Measurements from ENCODE around the gene ARMC6. TPM values are rescaled to one million over a fixed set of nuclear protein-coding genes. Genes with fewer than 3 reads are reported as not detected.
A peak's percentile ranks its signal among the peaks of the same experiment; 100 is the strongest.

Gene ARMC6
- total and polyA plus RNA-seq, 2 of the 13 experiments (the other 11 are each of a cell fraction or from before 2014, with no cell fraction given) = 16.2 to 36.8 TPM

DNA sequence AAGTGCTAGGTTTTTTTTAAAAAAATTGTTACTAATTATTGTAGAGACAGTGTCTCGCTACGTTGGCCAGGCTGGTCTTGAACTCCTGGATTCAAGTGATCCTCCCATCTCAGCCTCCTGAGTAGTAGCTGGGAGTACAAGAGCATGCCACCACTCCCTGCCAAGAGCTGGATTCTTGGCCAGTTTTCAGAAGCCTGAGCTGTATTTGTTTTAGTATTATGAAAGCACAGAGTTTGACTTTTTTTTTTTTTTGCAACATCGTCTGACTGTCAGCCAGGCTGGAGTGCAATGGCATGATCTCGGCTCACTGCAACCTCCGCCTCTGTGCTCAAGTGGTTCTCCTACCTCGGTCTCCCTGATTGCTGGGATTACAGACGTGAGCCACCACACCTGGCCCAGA, 7.0 kb downstream of the ARMC6 start (continued):
- TF ChIP-seq SPEN (CRISPR knock-in tag; IDR thresholded peaks at IDR 0.05; ENCODE audit: low read depth) = no peak
- no peak for TF ChIP-seq MXD4 (CRISPR knock-in tag; IDR thresholded peaks at IDR 0.05)
- no peak for TF ChIP-seq ZNF549 (CRISPR knock-in tag; IDR thresholded peaks at IDR 0.05)
- 0 out of 2 replicates have a peak, but pooled peaks have one; percentile 27 for TF ChIP-seq TARDBP (CRISPR knock-in tag; IDR thresholded peaks at IDR 0.05)
- TF ChIP-seq BHLHE40 (IDR thresholded peaks at IDR 0.05; ENCODE audit: low read length) = no peak
- TF ChIP-seq ZNF567 (CRISPR knock-in tag; IDR thresholded peaks at IDR 0.05; ENCODE audit: borderline replicate concordance) = no peak
- TF ChIP-seq, protein P1, sequence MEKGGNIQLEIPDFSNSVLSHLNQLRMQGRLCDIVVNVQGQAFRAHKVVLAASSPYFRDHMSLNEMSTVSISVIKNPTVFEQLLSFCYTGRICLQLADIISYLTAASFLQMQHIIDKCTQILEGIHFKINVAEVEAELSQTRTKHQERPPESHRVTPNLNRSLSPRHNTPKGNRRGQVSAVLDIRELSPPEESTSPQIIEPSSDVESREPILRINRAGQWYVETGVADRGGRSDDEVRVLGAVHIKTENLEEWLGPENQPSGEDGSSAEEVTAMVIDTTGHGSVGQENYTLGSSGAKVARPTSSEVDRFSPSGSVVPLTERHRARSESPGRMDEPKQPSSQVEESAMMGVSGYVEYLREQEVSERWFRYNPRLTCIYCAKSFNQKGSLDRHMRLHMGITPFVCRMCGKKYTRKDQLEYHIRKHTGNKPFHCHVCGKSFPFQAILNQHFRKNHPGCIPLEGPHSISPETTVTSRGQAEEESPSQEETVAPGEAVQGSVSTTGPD (CRISPR knock-in tag; IDR thresholded peaks at IDR 0.05) = no peak
- TF ChIP-seq SAP130 (CRISPR knock-in tag; IDR thresholded peaks at IDR 0.05; ENCODE audit: low read depth) = peak; percentile 57
- TF ChIP-seq ZNF121 (CRISPR knock-in tag; IDR thresholded peaks at IDR 0.05) = peak; percentile 89
- no peak for TF ChIP-seq KLF9 (CRISPR knock-in tag; IDR thresholded peaks at IDR 0.05; ENCODE audit: low read depth)
- TF ChIP-seq EP300 (IDR thresholded peaks at IDR 0.05; ENCODE audit: low read depth in 2 of 2, low read length in 2 of 2) = no peak
- no peak for TF ChIP-seq EP300 (CRISPR knock-in tag; IDR thresholded peaks at IDR 0.05; ENCODE audit: borderline replicate concordance)
- TF ChIP-seq, protein P2, sequence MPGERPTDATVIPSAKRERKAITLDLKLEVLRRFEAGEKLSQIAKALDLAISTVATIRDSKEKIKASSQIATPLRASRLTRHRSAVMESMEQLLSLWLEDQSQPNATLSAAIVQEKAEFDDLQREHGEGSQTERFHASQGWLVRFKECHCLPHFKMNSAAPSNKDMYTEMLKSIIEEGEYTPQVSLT (CRISPR knock-in tag; IDR thresholded peaks at IDR 0.05; ENCODE audit: borderline replicate concordance, low read depth) = no peak
- TF ChIP-seq, protein P3, sequence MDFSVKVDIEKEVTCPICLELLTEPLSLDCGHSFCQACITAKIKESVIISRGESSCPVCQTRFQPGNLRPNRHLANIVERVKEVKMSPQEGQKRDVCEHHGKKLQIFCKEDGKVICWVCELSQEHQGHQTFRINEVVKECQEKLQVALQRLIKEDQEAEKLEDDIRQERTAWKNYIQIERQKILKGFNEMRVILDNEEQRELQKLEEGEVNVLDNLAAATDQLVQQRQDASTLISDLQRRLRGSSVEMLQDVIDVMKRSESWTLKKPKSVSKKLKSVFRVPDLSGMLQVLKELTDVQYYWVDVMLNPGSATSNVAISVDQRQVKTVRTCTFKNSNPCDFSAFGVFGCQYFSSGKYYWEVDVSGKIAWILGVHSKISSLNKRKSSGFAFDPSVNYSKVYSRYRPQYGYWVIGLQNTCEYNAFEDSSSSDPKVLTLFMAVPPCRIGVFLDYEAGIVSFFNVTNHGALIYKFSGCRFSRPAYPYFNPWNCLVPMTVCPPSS (IDR thresholded peaks at IDR 0.05) = no peak
- no peak for TF ChIP-seq KAT7 (CRISPR knock-in tag; IDR thresholded peaks at IDR 0.05; ENCODE audit: borderline replicate concordance)
- TF ChIP-seq, protein P4, sequence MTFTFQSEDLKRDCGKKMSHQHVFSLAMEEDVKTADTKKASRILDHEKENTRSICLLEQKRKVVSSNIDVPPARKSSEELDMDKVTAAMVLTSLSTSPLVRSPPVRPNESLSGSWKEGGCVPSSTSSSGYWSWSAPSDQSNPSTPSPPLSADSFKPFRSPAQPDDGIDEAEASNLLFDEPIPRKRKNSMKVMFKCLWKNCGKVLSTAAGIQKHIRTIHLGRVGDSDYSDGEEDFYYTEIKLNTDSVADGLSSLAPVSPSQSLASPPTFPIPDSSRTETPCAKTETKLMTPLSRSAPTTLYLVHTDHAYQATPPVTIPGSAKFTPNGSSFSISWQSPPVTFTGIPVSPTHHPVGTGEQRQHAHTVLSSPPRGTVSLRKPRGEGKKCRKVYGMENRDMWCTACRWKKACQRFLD (CRISPR knock-in tag; IDR thresholded peaks at IDR 0.05; ENCODE audit: borderline replicate concordance) = no peak
- peak; percentile 93 for TF ChIP-seq KDM1A (CRISPR knock-in tag; IDR thresholded peaks at IDR 0.05)
- TF ChIP-seq, protein P5, sequence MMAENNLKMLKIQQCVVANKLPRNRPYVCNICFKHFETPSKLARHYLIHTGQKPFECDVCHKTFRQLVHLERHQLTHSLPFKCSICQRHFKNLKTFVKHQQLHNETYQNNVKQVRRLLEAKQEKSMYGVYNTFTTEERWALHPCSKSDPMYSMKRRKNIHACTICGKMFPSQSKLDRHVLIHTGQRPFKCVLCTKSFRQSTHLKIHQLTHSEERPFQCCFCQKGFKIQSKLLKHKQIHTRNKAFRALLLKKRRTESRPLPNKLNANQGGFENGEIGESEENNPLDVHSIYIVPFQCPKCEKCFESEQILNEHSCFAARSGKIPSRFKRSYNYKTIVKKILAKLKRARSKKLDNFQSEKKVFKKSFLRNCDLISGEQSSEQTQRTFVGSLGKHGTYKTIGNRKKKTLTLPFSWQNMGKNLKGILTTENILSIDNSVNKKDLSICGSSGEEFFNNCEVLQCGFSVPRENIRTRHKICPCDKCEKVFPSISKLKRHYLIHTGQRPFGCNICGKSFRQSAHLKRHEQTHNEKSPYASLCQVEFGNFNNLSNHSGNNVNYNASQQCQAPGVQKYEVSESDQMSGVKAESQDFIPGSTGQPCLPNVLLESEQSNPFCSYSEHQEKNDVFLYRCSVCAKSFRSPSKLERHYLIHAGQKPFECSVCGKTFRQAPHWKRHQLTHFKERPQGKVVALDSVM (CRISPR knock-in tag; IDR thresholded peaks at IDR 0.05) = peak; percentile 98
- TF ChIP-seq SRF (IDR thresholded peaks at IDR 0.05; ENCODE audit: low read depth, low read length) = no peak
- peak; percentile 27; the same call in 1 of the 2 replicates for TF ChIP-seq RXRB (CRISPR knock-in tag; IDR thresholded peaks at IDR 0.05; ENCODE audit: borderline replicate concordance)
- no peak for TF ChIP-seq ZNF230 (CRISPR knock-in tag; IDR thresholded peaks at IDR 0.05)
- TF ChIP-seq MYC (CRISPR knock-in tag; IDR thresholded peaks at IDR 0.05; ENCODE audit: borderline replicate concordance) = no peak
- TF ChIP-seq, protein P6, sequence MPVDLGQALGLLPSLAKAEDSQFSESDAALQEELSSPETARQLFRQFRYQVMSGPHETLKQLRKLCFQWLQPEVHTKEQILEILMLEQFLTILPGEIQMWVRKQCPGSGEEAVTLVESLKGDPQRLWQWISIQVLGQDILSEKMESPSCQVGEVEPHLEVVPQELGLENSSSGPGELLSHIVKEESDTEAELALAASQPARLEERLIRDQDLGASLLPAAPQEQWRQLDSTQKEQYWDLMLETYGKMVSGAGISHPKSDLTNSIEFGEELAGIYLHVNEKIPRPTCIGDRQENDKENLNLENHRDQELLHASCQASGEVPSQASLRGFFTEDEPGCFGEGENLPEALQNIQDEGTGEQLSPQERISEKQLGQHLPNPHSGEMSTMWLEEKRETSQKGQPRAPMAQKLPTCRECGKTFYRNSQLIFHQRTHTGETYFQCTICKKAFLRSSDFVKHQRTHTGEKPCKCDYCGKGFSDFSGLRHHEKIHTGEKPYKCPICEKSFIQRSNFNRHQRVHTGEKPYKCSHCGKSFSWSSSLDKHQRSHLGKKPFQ (CRISPR knock-in tag; IDR thresholded peaks at IDR 0.05; ENCODE audit: insufficient replicate concordance) = peak; percentile 21
- no peak for TF ChIP-seq SCMH1 (CRISPR knock-in tag; IDR thresholded peaks at IDR 0.05; ENCODE audit: borderline replicate concordance)

Data from HepG2 (cell line).